Measurements from ENCODE around the gene RAB3B. TPM values are rescaled to one million over a fixed set of nuclear protein-coding genes. Genes with fewer than 3 reads are reported as not detected.

RAB3B gene
- total RNA-seq: 2.2 and 3.4 TPM in 2 replicates

GRCh38 chr1:51990478-51990965 lies at the start of gene RAB3B:
RAB3B (minus strand) TSS chr1:51990700; CDS start chr1:51977117, 13,583 bp downstream.
- FAIRE-seq: no peak
- no peak for TF ChIP-seq CTCF (IDR thresholded peaks at IDR 0.05; ENCODE audit: insufficient read depth, low read length, severe bottlenecking)
- Histone ChIP-seq H3K36me3 (ENCODE audit: control insufficient read depth, insufficient read depth, low read length) (no peaks in the 10 kb centered on the region), H3K4me3 (ENCODE audit: low read depth, low read length) (peak within 1 kb of the TSS; percentile 42), H3K27me3 (ENCODE audit: control insufficient read depth, insufficient read depth, low read length) (no peaks in the 10 kb centered on the region)
- DNase-seq (ENCODE audit: low read depth): peak; percentile 53

GRCh38 chr1:52037909-52038308 lies 47.4 kb upstream of the RAB3B start:
- TF ChIP-seq CTCF (IDR thresholded peaks at IDR 0.05; ENCODE audit: insufficient read depth, low read length, severe bottlenecking): no peak
- no peak overlapping the region for H3K4me3 ChIP-seq (ENCODE audit: low read depth, low read length)
- no peaks in the 10 kb centered on the region for H3K27me3 ChIP-seq (ENCODE audit: control insufficient read depth, insufficient read depth, low read length)
- no peak for DNase-seq (ENCODE audit: low read depth)
- no peak for FAIRE-seq
- peaks cover 7% of the 10 kb centered on the region for H3K36me3 ChIP-seq (ENCODE audit: control insufficient read depth, insufficient read depth, low read length)

GRCh38 chr1:52037402-52037814 lies 46.9 kb upstream of the RAB3B start:
- Histone ChIP-seq H3K4me3 (ENCODE audit: low read depth, low read length) (no peak overlapping the region), H3K36me3 (ENCODE audit: control insufficient read depth, insufficient read depth, low read length) (peaks cover 7% of the 10 kb centered on the region), H3K27me3 (ENCODE audit: control insufficient read depth, insufficient read depth, low read length) (no peaks in the 10 kb centered on the region)
- FAIRE-seq: no peak
- TF ChIP-seq CTCF (IDR thresholded peaks at IDR 0.05; ENCODE audit: insufficient read depth, low read length, severe bottlenecking): no peak
- peak; percentile 33 for DNase-seq (ENCODE audit: low read depth)

- peak overlapping the region; percentile 77 for H3K4me3 ChIP-seq (ENCODE audit: low read depth, low read length)
- no peaks in the 10 kb centered on the region for H3K27me3 ChIP-seq (ENCODE audit: control insufficient read depth, insufficient read depth, low read length)
- FAIRE-seq: no peak
- TF ChIP-seq CTCF (IDR thresholded peaks at IDR 0.05; ENCODE audit: insufficient read depth, low read length, severe bottlenecking): no peak
- DNase-seq (ENCODE audit: low read depth): no peak
- H3K36me3 ChIP-seq (ENCODE audit: control insufficient read depth, insufficient read depth, low read length): peaks cover 2% of the 10 kb centered on the region
Measured at GRCh38 chr1:52034050-52034384, 43.5 kb upstream of the RAB3B start.

GRCh38 chr1:52033190-52034049 lies 42.9 kb upstream of the RAB3B start, which contains the start of gene KTI12:
KTI12 (minus strand) TSS chr1:52033810; CDS start chr1:52033761, 49 bp downstream.
- TF ChIP-seq CTCF (IDR thresholded peaks at IDR 0.05; ENCODE audit: insufficient read depth, low read length, severe bottlenecking): no peak
- peak within 1 kb of the TSS; percentile 77 for H3K4me3 ChIP-seq (ENCODE audit: low read depth, low read length)
- peak; percentile 75 for DNase-seq (ENCODE audit: low read depth)
- no peak for FAIRE-seq
- H3K36me3 ChIP-seq (ENCODE audit: control insufficient read depth, insufficient read depth, low read length): peaks cover 2% of the 10 kb centered on the region
- no peaks in the 10 kb centered on the region for H3K27me3 ChIP-seq (ENCODE audit: control insufficient read depth, insufficient read depth, low read length)

Measured in bronchial epithelial cell (primary cell).